GM12864 (cell line): ENCODE data around the gene INMT.
"Not testable (repeated sequence)": the region's sequence is repeated elsewhere in the genome, so short reads cannot be mapped to it uniquely, and the experiment has no call there.

ENCODE experiments used
- DNase-seq: peaks from one replicate; pipeline ENCODE4 v3.0.0-alpha.2; 2011; ENCODE audit warnings: low read depth
- H3K4me3 ChIP-seq: 2 replicates; pipeline ENCODE4 v1.5.1; 2011; ENCODE audit warnings: mild to moderate bottlenecking, low read depth, low read length, control low read depth
- TF ChIP-seq, protein P1 (sequence below): IDR thresholded peaks from 2 replicates; pipeline ENCODE4 v1.5.1; 2011; ENCODE audit warnings: low read depth, mild to moderate bottlenecking, moderate library complexity, low read length, control low read depth, inconsistent platforms; ENCODE audit errors: missing control alignments

The INMT gene

DNA sequence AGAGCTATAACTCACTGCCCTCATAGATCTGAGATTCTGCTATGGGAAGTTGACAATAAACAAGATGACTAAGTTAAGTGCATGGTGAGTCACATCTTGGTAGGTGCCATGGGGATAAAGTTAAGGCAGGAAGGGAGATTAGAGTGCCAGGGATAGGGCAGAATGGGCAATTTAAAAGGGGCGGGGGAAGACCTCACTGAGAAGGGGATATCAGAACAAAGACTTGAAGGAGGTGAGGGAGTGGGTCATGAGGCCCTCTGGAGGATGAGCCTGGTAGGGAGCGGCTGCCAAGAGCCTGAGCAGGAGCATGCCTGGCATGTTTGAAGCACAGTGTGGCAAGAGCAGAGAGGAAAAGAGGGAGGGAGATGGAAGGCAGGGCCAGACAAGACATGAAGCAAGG, 34.8 kb upstream of the INMT start:
- TF ChIP-seq, protein P1, sequence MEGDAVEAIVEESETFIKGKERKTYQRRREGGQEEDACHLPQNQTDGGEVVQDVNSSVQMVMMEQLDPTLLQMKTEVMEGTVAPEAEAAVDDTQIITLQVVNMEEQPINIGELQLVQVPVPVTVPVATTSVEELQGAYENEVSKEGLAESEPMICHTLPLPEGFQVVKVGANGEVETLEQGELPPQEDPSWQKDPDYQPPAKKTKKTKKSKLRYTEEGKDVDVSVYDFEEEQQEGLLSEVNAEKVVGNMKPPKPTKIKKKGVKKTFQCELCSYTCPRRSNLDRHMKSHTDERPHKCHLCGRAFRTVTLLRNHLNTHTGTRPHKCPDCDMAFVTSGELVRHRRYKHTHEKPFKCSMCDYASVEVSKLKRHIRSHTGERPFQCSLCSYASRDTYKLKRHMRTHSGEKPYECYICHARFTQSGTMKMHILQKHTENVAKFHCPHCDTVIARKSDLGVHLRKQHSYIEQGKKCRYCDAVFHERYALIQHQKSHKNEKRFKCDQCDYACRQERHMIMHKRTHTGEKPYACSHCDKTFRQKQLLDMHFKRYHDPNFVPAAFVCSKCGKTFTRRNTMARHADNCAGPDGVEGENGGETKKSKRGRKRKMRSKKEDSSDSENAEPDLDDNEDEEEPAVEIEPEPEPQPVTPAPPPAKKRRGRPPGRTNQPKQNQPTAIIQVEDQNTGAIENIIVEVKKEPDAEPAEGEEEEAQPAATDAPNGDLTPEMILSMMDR = no peak
- DNase-seq = no peak
- H3K4me3 ChIP-seq = no peak overlapping the region

DNA sequence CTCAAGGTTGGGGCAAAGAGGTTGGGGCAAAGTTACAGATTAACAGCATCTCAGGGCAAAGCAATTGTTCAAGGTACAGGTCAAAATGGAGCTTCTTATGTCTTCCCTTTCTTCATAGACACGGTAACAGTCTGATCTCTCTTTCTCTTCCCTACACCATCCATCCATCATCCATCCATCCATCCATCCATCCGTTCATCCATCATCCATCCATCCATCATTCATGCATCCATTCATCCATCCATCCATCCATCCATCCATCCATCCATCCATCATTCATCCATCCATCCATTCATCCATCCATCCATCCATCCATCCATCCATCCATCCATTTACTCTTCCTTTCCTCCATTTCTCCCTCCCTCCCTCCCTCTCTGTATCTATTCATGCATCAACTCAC, 32.5 kb upstream of the INMT start:
- DNase-seq, H3K4me3 ChIP-seq: not testable (repeated sequence)

DNA sequence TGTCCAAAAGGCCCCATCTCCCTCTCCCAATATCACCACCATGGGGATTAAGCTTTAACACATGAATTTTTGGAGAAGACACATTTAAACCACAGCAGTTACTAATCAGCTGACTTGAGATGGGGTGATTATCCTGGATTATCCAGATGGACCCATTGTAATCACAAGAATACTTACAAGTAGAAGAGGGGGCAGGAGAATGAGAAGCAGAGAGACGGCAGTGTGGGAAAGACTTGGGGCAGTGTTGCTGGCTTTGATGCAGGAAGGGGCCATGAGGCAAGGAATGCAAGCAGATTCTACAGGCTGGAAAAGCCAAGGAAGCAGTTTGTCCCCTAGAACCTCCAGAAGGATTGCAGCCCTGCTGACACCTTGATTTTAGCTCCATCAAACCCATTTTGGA, 30.7 kb upstream of the INMT start:
- TF ChIP-seq, protein P1 = no peak
- no peak overlapping the region for H3K4me3 ChIP-seq
- DNase-seq = no peak

DNA sequence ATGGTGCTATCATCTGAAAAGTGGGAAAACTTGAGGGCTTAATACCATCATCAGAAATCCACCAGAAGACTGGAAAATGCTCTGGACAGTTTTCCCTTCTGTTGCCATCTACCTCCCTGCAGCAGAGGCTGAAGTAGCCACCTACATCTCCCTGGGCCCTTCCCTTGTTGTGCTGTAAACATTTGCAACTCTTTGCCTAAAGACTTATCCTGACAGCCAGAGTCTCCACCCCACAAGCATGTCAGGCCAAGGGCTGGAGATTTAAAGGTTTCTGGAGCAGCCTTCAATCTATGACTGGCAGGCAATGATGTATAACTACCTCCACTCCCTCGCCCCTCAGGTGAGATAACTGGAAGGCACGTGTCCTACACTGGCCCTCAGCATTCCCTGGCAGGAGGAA, 29.7 kb upstream of the INMT start:
- TF ChIP-seq, protein P1 = no peak

GRCh38 chr7:30722671-30723070, 29.3 kb upstream of the INMT start:
- H3K4me3 ChIP-seq = no peak overlapping the region
- DNase-seq = no peak
- TF ChIP-seq, protein P1 = no peak

More for the DNA sequence above, 29.7 kb upstream of the INMT start:
- no peak for DNase-seq
- no peak overlapping the region for H3K4me3 ChIP-seq

- DNase-seq = no peak
- no peak overlapping the region for H3K4me3 ChIP-seq
- TF ChIP-seq, protein P1 = no peak
Observed at GRCh38 chr7:30723776-30724175, 28.2 kb upstream of the INMT start.

DNA sequence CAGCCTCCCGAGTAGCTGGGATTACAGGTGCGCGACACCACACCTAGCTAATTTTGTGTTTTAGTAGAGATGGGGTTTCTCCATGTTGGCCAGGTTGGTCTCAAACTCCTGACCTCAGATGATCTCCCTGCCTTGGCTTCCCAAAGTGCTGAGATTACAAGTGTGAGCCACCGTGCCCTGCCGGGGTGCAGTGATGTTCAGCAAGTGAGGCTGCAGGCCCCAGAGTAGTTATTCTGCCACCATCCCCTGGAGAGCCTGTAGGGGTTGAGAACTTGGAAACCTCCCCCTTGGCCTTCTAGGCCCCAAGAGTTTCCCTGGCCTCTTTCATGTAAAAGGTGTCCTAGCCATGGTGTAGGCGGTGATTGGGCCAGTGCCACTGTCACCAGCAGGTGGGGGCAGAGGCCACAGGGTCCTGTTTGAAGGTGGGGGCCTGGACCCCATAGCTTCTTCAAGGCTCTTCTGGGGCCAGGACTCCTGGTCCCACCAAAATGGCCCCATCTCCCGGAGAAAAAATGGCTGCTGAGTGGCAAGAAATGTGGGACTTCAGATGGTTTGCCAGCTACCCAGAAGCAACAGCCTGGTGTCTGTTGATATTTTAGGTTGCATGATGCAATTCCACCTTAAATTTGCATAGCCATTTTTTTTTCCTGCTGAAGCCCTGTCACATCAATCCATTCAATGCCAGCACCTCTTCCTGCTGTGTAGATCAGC, 25.5 kb upstream of the INMT start:
- H3K4me3 ChIP-seq = no peak overlapping the region
- no peak for DNase-seq
- TF ChIP-seq, protein P1 = peak; percentile 18
